ENCODE data around the gene IGF2BP3.

Gene IGF2BP3

DNA sequence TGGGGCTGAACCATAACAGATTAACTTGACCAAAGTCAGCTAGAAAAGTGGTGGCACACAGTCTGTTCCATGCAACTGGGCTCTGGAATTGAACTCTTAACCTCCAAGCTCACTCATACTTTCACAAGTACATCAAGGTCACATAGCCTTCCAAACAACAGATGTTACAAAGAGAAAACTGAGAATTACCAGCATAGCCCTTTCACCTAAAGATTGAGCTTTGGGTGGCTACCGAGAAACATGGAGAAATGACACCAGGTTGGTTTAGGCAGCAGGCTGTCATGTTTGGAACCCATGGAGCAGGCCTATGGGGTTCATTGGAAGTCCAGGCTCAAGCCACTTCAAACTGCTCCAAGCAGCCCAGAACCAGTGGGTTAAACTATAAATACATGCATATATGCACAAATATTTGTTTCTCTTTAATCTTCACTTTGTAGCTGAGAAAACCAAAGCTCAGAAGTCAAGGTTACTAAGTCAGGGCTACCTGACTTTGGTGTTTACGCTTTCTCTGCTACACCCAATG, 112.1 kb downstream of the IGF2BP3 start:
- Histone ChIP-seq H3K4me3 (ENCODE audit: low read depth, low read length) (no peak overlapping the region), H3K27ac (ENCODE audit: extremely low read depth, low read depth, low read length) (peak overlapping the region; percentile 54), H3K36me3 (ENCODE audit: control insufficient read depth in 2 of 2, insufficient read depth in 1 of 2, low read length in 2 of 2) (peaks cover 6 to 15% of the 10 kb centered on the region in 2 experiments), H3K9me3 (ENCODE audit: control insufficient read depth, insufficient read depth, low read depth, low read length) (no peaks in the 10 kb centered on the region), H3K4me1 (ENCODE audit: control insufficient read depth, insufficient read depth, low read length) (peaks cover 22% of the 10 kb centered on the region)
- POLR2A ChIA-PET: interaction anchor here (0.5 to 1.7 kb wide), 5 partner anchors 12 to 163 kb away, joined by 3 to 7 read pairs (median 4); no protein-coding TSS in a partner anchor
- TF ChIP-seq, protein P1, sequence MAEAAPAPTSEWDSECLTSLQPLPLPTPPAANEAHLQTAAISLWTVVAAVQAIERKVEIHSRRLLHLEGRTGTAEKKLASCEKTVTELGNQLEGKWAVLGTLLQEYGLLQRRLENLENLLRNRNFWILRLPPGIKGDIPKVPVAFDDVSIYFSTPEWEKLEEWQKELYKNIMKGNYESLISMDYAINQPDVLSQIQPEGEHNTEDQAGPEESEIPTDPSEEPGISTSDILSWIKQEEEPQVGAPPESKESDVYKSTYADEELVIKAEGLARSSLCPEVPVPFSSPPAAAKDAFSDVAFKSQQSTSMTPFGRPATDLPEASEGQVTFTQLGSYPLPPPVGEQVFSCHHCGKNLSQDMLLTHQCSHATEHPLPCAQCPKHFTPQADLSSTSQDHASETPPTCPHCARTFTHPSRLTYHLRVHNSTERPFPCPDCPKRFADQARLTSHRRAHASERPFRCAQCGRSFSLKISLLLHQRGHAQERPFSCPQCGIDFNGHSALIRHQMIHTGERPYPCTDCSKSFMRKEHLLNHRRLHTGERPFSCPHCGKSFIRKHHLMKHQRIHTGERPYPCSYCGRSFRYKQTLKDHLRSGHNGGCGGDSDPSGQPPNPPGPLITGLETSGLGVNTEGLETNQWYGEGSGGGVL (tag by site-specific recombination; IDR thresholded peaks at IDR 0.05): no peak
- TF ChIP-seq ZNF600 (tag by site-specific recombination; IDR thresholded peaks at IDR 0.05): 0 out of 2 replicates have a peak, but pooled peaks have one; percentile 33
- CTCF ChIA-PET: interaction anchor here (0.6 to 1.8 kb wide), 24 partner anchors 9 to 502 kb away, joined by 3 to 13 read pairs (median 4); no protein-coding TSS in a partner anchor

DNA sequence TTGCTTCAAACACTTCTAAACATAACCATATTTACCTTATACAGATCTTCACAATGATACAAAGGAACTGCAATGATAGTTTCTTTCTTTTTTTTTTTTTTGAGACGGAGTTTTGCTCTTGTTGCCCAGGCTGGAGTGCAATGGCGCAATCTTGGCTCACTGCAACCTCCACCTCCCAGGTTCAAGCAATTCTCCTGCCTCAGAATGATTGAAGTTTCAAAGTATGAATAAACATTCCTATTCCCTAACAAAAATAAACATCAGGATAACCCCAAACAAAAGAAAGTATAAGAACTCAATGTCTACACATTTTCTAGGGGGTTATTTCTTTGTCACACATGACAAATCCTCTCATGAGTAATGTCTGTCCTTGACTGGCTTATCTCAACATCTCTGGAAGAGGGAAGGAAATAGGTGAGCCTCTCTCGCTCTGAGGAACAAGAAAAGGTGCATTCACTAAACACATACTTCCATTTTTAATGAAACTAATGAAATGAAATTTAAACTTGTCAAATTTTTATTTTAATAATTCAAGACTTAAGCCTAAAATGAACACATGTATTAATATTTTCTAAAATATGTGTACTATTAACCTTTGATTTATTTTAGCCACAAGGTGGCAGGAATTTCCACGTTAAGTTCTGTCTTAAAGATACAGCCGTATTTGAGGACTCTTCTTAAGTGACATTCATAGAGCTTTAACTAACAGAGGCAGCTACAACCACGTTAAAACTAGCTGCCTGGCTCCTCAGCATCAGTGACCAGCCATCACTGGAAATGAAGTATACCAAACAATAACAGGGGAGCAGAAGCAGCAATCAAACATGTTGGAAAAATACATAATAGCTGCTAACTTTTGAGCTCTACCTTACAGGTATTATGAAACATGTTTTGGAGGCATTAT, 112.8 kb downstream of the IGF2BP3 start:
- Histone ChIP-seq H3K4me1 (ENCODE audit: control insufficient read depth, insufficient read depth, low read length) (peaks cover 27% of the 10 kb centered on the region), H3K9me3 (ENCODE audit: control insufficient read depth, insufficient read depth, low read depth, low read length) (no peaks in the 10 kb centered on the region), H3K27ac (ENCODE audit: extremely low read depth, low read depth, low read length) (peak overlapping the region; percentile 54), H3K36me3 (ENCODE audit: control insufficient read depth in 2 of 2, insufficient read depth in 1 of 2, low read length in 2 of 2) (peaks cover 4 to 15% of the 10 kb centered on the region in 2 experiments), H3K4me3 (ENCODE audit: low read depth, low read length) (no peak overlapping the region)
- ChIA-PET POLR2A (interaction anchor here (0.5 to 1.7 kb wide), 5 partner anchors 11 to 163 kb away, joined by 3 to 7 read pairs (median 4); no protein-coding TSS in a partner anchor), CTCF (interaction anchor here (0.6 to 1.8 kb wide), 24 partner anchors 9 to 502 kb away, joined by 3 to 13 read pairs (median 4); no protein-coding TSS in a partner anchor)
- TF ChIP-seq SP7 (tag by site-specific recombination; IDR thresholded peaks at IDR 0.05) (peak; percentile 98), WT1 (tag by site-specific recombination; IDR thresholded peaks at IDR 0.05) (peak; percentile 47), ZSCAN18 (tag by site-specific recombination; IDR thresholded peaks at IDR 0.05) (no peak), ZNF629 (tag by site-specific recombination; IDR thresholded peaks at IDR 0.05) (peak; percentile 52), ZNF221 (tag by site-specific recombination; IDR thresholded peaks at IDR 0.05; ENCODE audit: borderline replicate concordance) (no peak), ZFP41 (tag by site-specific recombination; IDR thresholded peaks at IDR 0.05; ENCODE audit: borderline replicate concordance) (no peak), GLIS1 (tag by site-specific recombination; IDR thresholded peaks at IDR 0.05) (peak; percentile 53), ZNF394 (tag by site-specific recombination; IDR thresholded peaks at IDR 0.05; ENCODE audit: borderline replicate concordance) (peak; percentile 12; the same call in 1 of the 2 replicates), PRDM4 (tag by site-specific recombination; IDR thresholded peaks at IDR 0.05) (no peak), ZFP37 (tag by site-specific recombination; IDR thresholded peaks at IDR 0.05) (no peak), PRDM6 (tag by site-specific recombination; IDR thresholded peaks at IDR 0.05) (peak; percentile 95), PRDM10 (tag by site-specific recombination; IDR thresholded peaks at IDR 0.05) (peak; percentile 50), ZNF26 (tag by site-specific recombination; IDR thresholded peaks at IDR 0.05) (no peak), ZNF600 (tag by site-specific recombination; IDR thresholded peaks at IDR 0.05) (0 out of 2 replicates have a peak, but pooled peaks have one; percentile 11)

All from HEK293 (cell line).